HL-60 (cell line): ENCODE data around the gene XRRA1.

Experiments used
- DNase-seq, 2 experiments: peaks; one replicate each; pipeline ENCODE4 v3.0.0-alpha.2; 2010 to 2020; ENCODE audit warnings: low read depth in 1 of 2, low spot score in 1 of 2
- H3K27ac ChIP-seq: fragments of 250-450 bp; sonication (Bioruptor Pico); replicated peaks from 2 replicates; pipeline ENCODE4 v1.5.1; 2020; ENCODE audit warnings: mild to moderate bottlenecking, moderate library complexity
- H3K27me3 ChIP-seq: fragments of 250-450 bp; sonication (Bioruptor Pico); 2 replicates; pipeline ENCODE4 v1.5.1; 2021; ENCODE audit warnings: mild to moderate bottlenecking, moderate library complexity; ENCODE audit not compliant: insufficient read depth, poor library complexity, severe bottlenecking
- H3K4me3 ChIP-seq: replicated peaks from 2 replicates; pipeline ENCODE4 v1.5.1; 2011; ENCODE audit warnings: mild to moderate bottlenecking, control low read depth, low read length; ENCODE audit not compliant: insufficient read depth
- GABPA ChIP-seq: IDR thresholded peaks from 2 replicates; pipeline ENCODE4 v1.6.1; 2012; ENCODE audit warnings: low read depth
- POLR2AphosphoS5 ChIP-seq: IDR thresholded peaks from 2 replicates; pipeline ENCODE4 v1.6.1; 2012; ENCODE audit warnings: low read depth
- SPI1 ChIP-seq: IDR thresholded peaks from 2 replicates; pipeline ENCODE4 v1.6.1; 2012; ENCODE audit warnings: low read depth, mild to moderate bottlenecking, borderline replicate concordance
- TF ChIP-seq, protein P1 (sequence below): IDR thresholded peaks from 2 replicates; pipeline ENCODE4 v1.6.1; 2012; ENCODE audit warnings: low read depth; ENCODE audit not compliant: insufficient replicate concordance
- TF ChIP-seq, protein P2 (sequence below): IDR thresholded peaks from one replicate; pipeline ENCODE4 v1.5.1; 2011; ENCODE audit warnings: low read length, control low read depth, inconsistent platforms; ENCODE audit not compliant: insufficient read depth

Gene XRRA1

GRCh38 chr11:74942073-74942759 lies 6.7 kb downstream of the XRRA1 start:
- Histone ChIP-seq H3K27ac (no peak overlapping the region), H3K27me3 (no peaks in the 10 kb centered on the region), H3K4me3 (no peak overlapping the region)
- TF ChIP-seq, protein P1, sequence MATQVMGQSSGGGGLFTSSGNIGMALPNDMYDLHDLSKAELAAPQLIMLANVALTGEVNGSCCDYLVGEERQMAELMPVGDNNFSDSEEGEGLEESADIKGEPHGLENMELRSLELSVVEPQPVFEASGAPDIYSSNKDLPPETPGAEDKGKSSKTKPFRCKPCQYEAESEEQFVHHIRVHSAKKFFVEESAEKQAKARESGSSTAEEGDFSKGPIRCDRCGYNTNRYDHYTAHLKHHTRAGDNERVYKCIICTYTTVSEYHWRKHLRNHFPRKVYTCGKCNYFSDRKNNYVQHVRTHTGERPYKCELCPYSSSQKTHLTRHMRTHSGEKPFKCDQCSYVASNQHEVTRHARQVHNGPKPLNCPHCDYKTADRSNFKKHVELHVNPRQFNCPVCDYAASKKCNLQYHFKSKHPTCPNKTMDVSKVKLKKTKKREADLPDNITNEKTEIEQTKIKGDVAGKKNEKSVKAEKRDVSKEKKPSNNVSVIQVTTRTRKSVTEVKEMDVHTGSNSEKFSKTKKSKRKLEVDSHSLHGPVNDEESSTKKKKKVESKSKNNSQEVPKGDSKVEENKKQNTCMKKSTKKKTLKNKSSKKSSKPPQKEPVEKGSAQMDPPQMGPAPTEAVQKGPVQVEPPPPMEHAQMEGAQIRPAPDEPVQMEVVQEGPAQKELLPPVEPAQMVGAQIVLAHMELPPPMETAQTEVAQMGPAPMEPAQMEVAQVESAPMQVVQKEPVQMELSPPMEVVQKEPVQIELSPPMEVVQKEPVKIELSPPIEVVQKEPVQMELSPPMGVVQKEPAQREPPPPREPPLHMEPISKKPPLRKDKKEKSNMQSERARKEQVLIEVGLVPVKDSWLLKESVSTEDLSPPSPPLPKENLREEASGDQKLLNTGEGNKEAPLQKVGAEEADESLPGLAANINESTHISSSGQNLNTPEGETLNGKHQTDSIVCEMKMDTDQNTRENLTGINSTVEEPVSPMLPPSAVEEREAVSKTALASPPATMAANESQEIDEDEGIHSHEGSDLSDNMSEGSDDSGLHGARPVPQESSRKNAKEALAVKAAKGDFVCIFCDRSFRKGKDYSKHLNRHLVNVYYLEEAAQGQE = no peak
- TF ChIP-seq, protein P2, sequence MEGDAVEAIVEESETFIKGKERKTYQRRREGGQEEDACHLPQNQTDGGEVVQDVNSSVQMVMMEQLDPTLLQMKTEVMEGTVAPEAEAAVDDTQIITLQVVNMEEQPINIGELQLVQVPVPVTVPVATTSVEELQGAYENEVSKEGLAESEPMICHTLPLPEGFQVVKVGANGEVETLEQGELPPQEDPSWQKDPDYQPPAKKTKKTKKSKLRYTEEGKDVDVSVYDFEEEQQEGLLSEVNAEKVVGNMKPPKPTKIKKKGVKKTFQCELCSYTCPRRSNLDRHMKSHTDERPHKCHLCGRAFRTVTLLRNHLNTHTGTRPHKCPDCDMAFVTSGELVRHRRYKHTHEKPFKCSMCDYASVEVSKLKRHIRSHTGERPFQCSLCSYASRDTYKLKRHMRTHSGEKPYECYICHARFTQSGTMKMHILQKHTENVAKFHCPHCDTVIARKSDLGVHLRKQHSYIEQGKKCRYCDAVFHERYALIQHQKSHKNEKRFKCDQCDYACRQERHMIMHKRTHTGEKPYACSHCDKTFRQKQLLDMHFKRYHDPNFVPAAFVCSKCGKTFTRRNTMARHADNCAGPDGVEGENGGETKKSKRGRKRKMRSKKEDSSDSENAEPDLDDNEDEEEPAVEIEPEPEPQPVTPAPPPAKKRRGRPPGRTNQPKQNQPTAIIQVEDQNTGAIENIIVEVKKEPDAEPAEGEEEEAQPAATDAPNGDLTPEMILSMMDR = no peak
- TF ChIP-seq GABPA (no peak), SPI1 (no peak), POLR2AphosphoS5 (no peak)
- no peak for DNase-seq

DNA sequence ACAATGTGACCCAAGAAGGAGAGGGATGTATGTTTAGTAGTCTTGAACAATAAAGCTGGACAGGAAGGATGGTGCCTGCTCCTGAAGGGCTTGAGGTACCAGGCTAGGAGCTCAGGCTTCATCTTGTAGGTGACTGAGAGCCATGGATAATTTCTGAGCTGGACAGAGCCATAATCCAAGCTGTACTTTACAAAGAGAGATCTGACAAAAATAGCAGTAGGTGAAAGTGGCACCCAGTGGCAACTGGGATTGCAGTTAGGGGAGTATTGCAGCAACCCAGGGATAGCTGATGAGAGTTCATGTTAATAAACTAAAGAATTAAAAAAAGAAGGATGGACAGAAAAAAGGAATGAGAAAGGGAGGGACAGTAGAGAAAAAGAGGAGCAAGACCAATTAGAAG lies 7.4 kb downstream of the XRRA1 start:
- Histone ChIP-seq H3K27ac (no peak overlapping the region), H3K4me3 (no peak overlapping the region), H3K27me3 (no peaks in the 10 kb centered on the region)
- TF ChIP-seq, protein P2 = no peak
- TF ChIP-seq, protein P1 = no peak
- TF ChIP-seq SPI1 = no peak
- no peak for TF ChIP-seq POLR2AphosphoS5
- TF ChIP-seq GABPA = no peak
- DNase-seq = no peak

GRCh38 chr11:74937696-74938475 lies 11.0 kb downstream of the XRRA1 start:
- H3K4me3 ChIP-seq = no peak overlapping the region
- TF ChIP-seq, protein P1 = no peak
- TF ChIP-seq, protein P2 = no peak
- TF ChIP-seq POLR2AphosphoS5 (no peak), GABPA (no peak), SPI1 (no peak)
- no peak overlapping the region for H3K27ac ChIP-seq
- DNase-seq = no peak
- no peaks in the 10 kb centered on the region for H3K27me3 ChIP-seq
